OCI-LY3 (cell line): Measurements from ENCODE around the gene FBXO48.

Experiments
- CTCF ChIP-seq: fragments of 200-600, 300-600 bp; sonication (generic); IDR thresholded peaks from 2 replicates; pipeline ENCODE4 v1.5.1; 2014; ENCODE audit warnings: antibody characterized with exemption, low read length, low read depth
- EZH2phosphoT487 ChIP-seq: fragments of 200-600 bp; shearing (Covaris generic); IDR thresholded peaks from 2 replicates; pipeline ENCODE4 v1.6.1; 2018; ENCODE audit warnings: antibody characterized with exemption, mixed run types, low read depth

GRCh38 chr2:68435615-68436014 lies 31.5 kb downstream of the FBXO48 start:
- TF ChIP-seq CTCF: no peak
- no peak for TF ChIP-seq EZH2phosphoT487
